Sciatic nerve (tissue), 2 donors: Measurements from ENCODE around the gene SEPTIN12. TPM values are rescaled to one million over a fixed set of nuclear protein-coding genes. Genes with fewer than 3 reads are reported as not detected.

Experiments used
- ATAC-seq: fragments of 200-7000 bp; cut with Tn5 transposase; one replicate; pipeline ENCODE4 v1.9.1; 2020; ENCODE audit warnings: mild to moderate bottlenecking, moderate library complexity
- DNase-seq: peaks from one replicate; pipeline ENCODE4 v3.0.0-alpha.2; 2020; ENCODE audit warnings: low spot score
- intact Hi-C: fragments of 100-400 bp; cut with DNase I; formaldehyde crosslinking; loops from one replicate; pipeline ENCODE4 v1.14.2; 2022
- total RNA-seq: library from RNA; stranded (reverse); fragmentation: NEBNext Ultra II Directional; extraction: Animal tissue kit (Norgen Biotek cat#: 25700); gene quantifications from one replicate; pipeline ENCODE4 v1.2.1, GENCODE V29; 2021
- donor health status: DM: no; HTN: no; CAD: no.
- donor health status: DM: no; HTN: no; CAD: no.

Gene SEPTIN12
- total RNA-seq, 1 donor from 2014 or later: not detected

DNA sequence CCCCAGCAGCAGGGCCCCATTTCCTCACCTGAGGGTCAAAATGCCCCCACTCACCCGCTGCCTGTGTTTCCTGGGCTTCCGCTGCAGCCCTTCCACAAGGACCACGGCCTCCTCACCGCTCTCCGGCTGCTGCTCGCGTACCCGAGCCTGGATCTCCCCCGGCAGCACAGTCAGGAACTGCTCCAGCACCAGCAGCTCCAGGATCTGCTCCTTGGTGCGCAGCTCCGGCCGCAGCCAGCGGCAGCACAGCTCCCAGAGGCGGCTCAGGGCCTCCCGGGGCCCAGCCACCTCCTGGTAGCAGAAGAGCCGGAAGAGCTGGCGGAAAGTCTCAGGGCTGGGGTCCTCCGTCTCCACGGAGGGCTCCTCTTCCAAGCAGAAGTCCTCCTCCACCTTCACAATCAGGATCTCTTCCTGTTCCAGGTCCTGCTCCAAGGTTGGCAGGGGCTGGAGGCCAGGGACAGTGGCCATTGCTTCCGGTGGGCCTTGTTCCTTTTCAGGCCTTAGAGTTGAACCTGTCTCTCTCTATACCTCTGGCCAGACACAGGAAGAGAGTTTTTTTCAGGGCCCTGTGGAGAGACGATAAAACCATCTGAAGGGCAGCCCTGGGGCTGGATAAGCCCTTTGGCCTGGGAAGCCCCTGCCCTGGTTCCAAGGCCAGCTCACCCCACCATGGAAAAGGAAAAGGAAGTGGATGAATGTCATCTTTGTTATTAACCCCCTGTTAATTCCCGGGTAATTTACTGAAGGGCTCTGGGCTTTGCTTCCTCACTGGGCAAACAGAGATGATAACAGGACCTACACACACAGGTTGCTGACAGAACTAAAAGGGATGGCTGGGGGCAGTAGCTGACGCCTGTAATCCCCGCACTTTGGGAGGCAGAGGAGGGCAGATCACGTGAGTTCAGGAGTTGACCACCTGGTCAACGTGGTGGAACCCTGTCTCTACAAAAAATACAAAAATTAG is 22.4 kb downstream of the SEPTIN12 start:
- intact Hi-C loops: no loop called here
- DNase-seq: no peak
- ATAC-seq: no peak

- no peak for ATAC-seq
- DNase-seq: no peak
- intact Hi-C loops: no loop called here
Observed at GRCh38 chr16:4763791-4764190, 24.4 kb downstream of the SEPTIN12 start.

GRCh38 chr16:4762205-4762604 is 25.9 kb downstream of the SEPTIN12 start:
- intact Hi-C loops: no loop called here
- ATAC-seq (no peak), DNase-seq (no peak)

- DNase-seq: no peak
- no peak for ATAC-seq
- intact Hi-C loops: no loop called here
Observed at GRCh38 chr16:4760221-4760910, 27.8 kb downstream of the SEPTIN12 start.

DNA sequence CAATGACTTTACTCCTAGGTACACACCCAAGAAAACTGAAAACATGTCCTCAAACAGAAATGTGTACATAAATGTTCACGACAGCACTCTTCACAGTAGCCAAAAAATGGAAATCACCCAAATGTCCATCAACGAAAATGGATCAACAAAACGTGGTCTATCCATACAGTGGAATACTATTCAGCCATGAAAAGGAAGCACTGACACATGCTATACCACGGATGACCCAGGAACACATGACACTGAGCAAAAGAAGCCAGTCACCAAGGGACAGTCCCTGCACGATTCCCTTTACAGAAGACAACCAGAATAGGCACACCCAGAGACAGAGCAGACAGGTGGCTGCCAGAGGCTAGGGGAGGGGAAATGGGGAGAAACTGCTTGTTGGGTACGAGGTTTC is 32.5 kb downstream of the SEPTIN12 start:
- no peak for DNase-seq
- intact Hi-C loops: no loop called here
- no peak for ATAC-seq

DNA sequence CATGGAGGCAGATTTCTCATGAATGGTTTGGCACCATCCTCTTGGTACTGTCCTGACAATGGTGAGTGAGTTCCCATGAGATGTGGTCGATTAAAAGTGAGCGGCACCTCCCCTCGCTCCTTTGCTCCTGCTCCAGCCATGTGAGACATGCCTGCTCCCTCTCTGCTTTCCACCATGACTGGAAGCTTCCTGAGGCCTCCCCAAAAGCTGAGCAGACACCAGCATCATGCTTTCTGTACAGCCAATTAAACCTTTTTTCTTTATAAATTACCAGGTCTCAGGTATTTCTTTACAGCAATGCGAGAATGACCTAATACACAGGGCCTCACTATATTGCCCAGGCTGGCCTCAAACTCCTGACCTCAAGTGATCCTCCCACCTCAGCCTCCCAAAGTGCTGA is 33.3 kb downstream of the SEPTIN12 start:
- intact Hi-C loops: no loop called here
- ATAC-seq (no peak), DNase-seq (no peak)

GRCh38 chr16:4753227-4753626 is 34.9 kb downstream of the SEPTIN12 start:
- intact Hi-C loops: no loop called here
- no peak for DNase-seq
- no peak for ATAC-seq

DNA sequence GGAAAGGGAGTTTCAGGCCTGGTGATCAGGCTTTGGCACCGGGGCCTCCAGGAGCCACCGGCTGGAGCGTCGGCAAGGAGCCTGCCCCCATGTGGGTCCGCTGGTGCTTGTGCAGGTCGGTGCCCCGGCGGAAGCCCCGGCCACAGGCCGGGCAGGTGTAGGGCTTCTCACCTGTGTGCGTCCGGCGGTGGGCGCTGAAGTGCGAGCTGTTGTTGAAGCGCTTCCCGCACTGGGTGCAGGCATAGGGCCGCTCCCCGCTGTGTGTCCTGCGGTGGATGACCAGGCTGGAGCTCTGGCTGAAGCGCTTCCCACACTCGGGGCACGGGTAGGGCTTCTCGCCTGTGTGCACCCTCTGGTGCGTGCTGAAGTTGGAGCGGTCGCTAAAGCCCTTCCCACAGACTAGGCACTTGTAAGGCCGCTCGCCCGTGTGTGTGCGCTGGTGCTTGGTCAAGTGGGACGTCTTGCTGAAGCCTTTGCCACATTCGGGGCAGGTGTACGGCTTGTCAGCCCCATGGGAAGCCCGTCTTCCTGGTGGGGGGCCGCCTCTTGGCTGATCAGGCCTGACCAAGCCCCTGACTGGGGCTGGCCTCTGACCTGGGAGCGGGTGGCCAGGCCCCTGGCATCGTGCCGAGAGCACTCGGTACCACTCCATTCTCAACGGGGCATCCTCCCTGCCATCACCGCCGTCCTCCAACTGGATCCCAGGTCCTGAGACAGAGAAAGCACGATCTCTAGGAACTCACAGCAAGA is 35.6 kb downstream of the SEPTIN12 start:
- intact Hi-C loops: no loop called here
- DNase-seq: no peak
- no peak for ATAC-seq

DNA sequence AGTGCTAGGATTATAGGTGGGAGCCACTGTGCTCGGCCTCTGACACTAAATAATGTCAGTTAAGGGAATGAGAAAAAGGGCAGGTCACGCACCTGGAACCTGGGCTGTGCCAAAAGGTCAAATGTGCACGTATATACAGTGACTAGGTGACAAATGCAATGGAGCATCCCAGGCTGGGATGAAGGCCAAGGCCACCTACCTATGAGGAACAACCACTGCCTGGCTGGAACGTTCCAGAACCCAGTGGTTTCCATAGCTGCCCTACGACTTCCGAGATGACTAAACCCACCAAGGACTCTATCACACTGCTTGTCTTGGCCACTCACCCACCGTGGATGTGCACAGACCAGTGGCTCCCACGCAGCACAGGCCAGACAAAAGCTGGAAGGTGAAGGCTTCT is 37.2 kb downstream of the SEPTIN12 start:
- ATAC-seq (no peak), DNase-seq (no peak)
- intact Hi-C loops: no loop called here

DNA sequence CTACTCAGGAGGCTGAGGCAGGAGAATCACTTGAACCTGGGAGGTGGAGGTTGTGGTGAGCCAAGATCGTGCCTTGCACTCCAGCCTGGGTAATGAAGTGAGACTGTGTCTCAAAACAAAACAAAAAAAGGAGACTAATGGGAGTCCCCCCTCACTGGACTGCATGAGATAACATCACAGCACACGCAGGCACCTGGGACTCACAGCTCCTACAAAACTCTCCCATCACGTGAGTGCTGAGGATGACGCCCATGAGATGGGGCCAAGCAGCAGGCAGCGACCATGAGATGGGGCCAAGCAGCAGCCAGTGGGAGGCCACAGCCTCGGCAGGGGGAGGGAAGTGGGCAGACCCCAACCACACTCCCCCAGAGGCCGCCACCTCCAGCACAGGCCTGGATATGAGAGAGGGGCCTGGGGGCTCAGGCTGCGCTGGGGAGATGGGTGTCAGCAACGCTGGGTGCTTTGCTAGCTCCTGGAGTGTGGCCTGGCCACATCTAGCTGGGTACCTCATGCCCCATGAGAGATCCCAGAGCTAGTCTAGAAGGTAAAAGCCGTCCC is 38.4 kb downstream of the SEPTIN12 start:
- intact Hi-C loops: no loop called here
- no peak for DNase-seq
- no peak for ATAC-seq

DNA sequence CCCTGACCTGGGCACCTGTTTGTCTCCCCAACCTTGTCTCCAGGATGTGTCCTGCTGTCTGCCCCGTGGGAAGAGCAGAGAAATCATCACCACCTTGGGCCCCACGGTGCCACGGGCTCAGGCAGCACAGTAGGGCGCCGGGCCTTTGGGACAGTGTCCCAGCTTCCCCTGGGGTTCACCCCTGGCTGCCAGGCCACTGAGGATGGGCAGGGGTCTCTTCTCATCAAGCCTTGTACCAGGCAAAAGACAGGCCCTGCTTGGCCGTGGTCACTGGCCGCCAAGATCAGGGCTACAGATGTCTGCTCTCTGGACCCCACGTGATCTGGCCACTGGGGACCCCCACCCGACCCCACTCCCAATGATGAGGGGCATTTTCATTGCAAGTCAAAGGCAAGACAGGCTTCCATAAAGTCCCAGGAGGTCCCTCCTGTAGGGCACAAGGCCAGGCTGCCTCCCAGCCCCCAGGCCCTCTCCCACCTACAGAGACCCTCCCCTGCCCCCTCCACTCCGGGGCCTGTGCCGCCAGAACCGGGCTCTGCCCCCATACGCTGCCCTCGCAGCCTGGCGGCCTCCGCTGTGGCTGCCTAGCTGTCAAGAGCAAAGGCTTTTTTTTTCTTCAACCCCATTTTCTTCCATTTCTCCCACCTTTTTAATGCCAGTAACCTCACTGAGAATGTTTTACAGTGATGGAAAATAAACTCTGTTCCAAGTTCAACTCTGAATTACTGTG is 39.3 kb downstream of the SEPTIN12 start:
- DNase-seq (no peak), ATAC-seq (no peak)
- intact Hi-C loops: no loop called here

DNA sequence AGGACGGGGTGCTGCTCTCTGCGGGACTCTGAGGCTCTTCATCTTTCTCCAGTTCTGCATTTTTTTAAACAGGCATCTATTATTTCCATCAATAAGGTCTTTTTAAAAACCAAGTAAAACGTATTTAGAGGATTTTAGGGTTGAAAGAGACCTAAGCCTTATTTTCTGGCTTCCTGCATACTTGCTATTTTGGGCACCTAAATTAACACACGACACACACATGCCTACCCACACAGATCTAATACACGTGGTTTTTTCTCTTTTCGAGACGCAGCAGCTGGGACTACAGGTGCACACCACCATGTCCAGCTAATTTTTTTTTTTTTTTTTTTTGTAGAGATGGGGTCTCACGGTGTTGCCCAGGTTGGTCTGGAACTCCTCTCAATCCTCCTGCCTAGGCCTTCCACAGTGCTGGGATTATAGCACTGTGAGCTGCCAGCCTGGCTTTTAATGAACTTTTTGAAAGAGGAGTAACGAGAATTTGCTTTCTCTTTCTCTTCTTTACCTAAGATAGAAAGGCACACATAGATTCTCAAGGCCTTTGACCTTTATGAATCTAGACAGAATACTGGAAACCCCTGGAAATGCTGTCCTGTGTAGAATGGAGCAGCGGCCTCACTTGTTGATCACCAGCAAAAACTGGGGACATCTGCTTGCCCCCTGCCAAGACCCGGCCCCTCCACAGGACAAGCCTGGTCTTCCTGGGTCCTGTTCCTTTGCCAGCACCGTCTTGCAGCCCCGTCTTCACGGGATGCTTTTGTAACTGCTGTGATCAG is 40.1 kb downstream of the SEPTIN12 start:
- intact Hi-C loops: no loop called here
- ATAC-seq: no peak
- no peak for DNase-seq

DNA sequence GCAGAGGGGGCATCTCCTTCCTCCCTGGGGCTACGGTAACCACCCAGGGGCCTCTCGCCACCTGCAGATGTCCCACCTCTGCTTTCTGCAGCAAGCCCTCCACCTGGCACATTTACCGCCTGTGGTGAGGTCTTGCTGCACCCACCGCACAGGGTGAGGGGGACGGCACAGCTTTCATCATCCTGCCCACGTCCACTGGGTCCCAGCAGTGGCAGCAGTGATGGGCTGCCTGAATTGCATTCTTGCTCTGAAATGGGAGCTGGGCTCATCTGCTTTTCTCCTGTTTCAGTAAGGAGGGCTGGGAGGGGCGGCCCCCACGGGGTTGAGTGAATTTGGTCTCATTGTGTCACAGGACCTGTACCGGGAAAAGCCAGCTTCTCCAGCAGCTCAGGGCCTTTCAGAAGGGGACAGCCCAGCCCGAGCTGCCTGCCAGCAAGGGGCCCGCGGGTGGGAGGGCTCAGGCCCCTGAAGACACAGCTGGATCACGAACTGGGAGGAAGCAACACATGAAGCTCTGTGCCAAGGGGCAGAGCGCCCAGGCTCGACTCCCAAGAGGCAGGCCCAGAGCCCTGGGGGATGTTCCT is 41.1 kb downstream of the SEPTIN12 start:
- intact Hi-C loops: no loop called here
- DNase-seq (no peak), ATAC-seq (peak; percentile 23)

GRCh38 chr16:4746215-4746614 is 41.9 kb downstream of the SEPTIN12 start:
- DNase-seq (no peak), ATAC-seq (no peak)
- intact Hi-C loops: no loop called here

DNA sequence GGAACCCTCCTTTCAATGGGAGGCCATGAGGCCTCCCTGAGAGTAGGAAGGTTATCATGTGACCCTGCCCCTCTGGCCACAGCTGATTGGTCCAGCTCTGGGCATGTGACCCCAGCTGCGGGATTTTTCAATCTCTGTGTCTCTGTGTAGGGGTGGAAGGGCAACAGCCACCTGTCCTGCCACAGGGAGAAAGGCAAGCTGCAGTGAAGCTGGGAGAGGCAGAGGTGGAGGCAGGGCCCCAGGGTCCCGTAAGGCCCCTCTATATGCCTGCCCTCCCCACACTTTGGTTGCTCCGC is 42.9 kb downstream of the SEPTIN12 start:
- ATAC-seq: no peak
- intact Hi-C loops: no loop called here

GRCh38 chr16:4744555-4745273 is 43.4 kb downstream of the SEPTIN12 start:
- no peak for ATAC-seq
- intact Hi-C loops: no loop called here
- no peak for DNase-seq

More for the DNA sequence above, 42.9 kb downstream of the SEPTIN12 start:
- DNase-seq: no peak

GRCh38 chr16:4743226-4743878 is 44.8 kb downstream of the SEPTIN12 start:
- intact Hi-C loops: no loop called here
- no peak for DNase-seq
- no peak for ATAC-seq
